ENCODE data around the gene C1QTNF8.
"Not testable (repeated sequence)": the region's sequence is repeated elsewhere in the genome, so short reads cannot be mapped to it uniquely, and the experiment has no call there.

C1QTNF8 gene

GRCh38 chr16:1089439-1089821 is 6.6 kb downstream of the C1QTNF8 start:
- Histone ChIP-seq H3K36me3 (ENCODE audit: insufficient read depth, low read length) (no peaks in the 10 kb centered on the region), H3K27ac (ENCODE audit: low read depth, low read length) (no peak overlapping the region), H3K4me1 (ENCODE audit: insufficient read depth, low read length) (no peaks in the 10 kb centered on the region), H3K27me3 (ENCODE audit: control insufficient read depth in 1 of 2, insufficient read depth in 2 of 2, low read length in 2 of 2) (peaks cover 9 to 54% of the 10 kb centered on the region in 2 donors), H3K4me3 (ENCODE audit: low read depth in 1 of 2, low read length in 2 of 2) (no peak overlapping the region), H3K9ac (ENCODE audit: low read length) (no peak overlapping the region), H3K9me3 (ENCODE audit: low read length) (peaks cover 8% of the 10 kb centered on the region)

GRCh38 chr16:1088295-1089170 is 7.5 kb downstream of the C1QTNF8 start:
- H3K4me3 ChIP-seq (ENCODE audit: low read depth in 1 of 2, low read length in 2 of 2): no peak overlapping the region
- H3K9me3 ChIP-seq (ENCODE audit: low read length): peaks cover 9% of the 10 kb centered on the region
- H3K36me3 ChIP-seq (ENCODE audit: insufficient read depth, low read length): no peaks in the 10 kb centered on the region
- H3K27ac ChIP-seq (ENCODE audit: low read depth, low read length): no peak overlapping the region
- H3K27me3 ChIP-seq (ENCODE audit: control insufficient read depth in 1 of 2, insufficient read depth in 2 of 2, low read length in 2 of 2): peaks cover 9 to 60% of the 10 kb centered on the region in 2 donors
- no peak overlapping the region for H3K9ac ChIP-seq (ENCODE audit: low read length)
- no peaks in the 10 kb centered on the region for H3K4me1 ChIP-seq (ENCODE audit: insufficient read depth, low read length)

GRCh38 chr16:1086443-1086842 is 9.6 kb downstream of the C1QTNF8 start:
- H3K27me3 ChIP-seq (ENCODE audit: control insufficient read depth in 1 of 2, insufficient read depth in 2 of 2, low read length in 2 of 2): peaks cover 9 to 73% of the 10 kb centered on the region in 2 donors
- not testable (repeated sequence) for H3K9me3 ChIP-seq (ENCODE audit: low read length)

GRCh38 chr16:1084971-1085370 is 11.1 kb downstream of the C1QTNF8 start:
- Histone ChIP-seq H3K9me3 (ENCODE audit: low read length) (peaks cover 9% of the 10 kb centered on the region), H3K36me3 (ENCODE audit: insufficient read depth, low read length) (no peaks in the 10 kb centered on the region), H3K9ac (ENCODE audit: low read length) (no peak overlapping the region), H3K4me1 (ENCODE audit: insufficient read depth, low read length) (no peaks in the 10 kb centered on the region), H3K4me3 (ENCODE audit: low read depth in 1 of 2, low read length in 2 of 2) (no peak overlapping the region), H3K27ac (ENCODE audit: low read depth, low read length) (no peak overlapping the region), H3K27me3 (ENCODE audit: control insufficient read depth in 1 of 2, insufficient read depth in 2 of 2, low read length in 2 of 2) (peaks cover 9 to 73% of the 10 kb centered on the region in 2 donors)

More at GRCh38 chr16:1086443-1086842, 9.6 kb downstream of the C1QTNF8 start:
- H3K9ac ChIP-seq (ENCODE audit: low read length); H3K27ac ChIP-seq (ENCODE audit: low read depth, low read length); H3K4me1 ChIP-seq (ENCODE audit: insufficient read depth, low read length); H3K4me3 ChIP-seq (ENCODE audit: low read depth in 1 of 2, low read length in 2 of 2); H3K36me3 ChIP-seq (ENCODE audit: insufficient read depth, low read length): not testable (repeated sequence)

- H3K4me1 ChIP-seq (ENCODE audit: insufficient read depth, low read length): no peaks in the 10 kb centered on the region
- H3K36me3 ChIP-seq (ENCODE audit: insufficient read depth, low read length): no peaks in the 10 kb centered on the region
- no peak overlapping the region for H3K27ac ChIP-seq (ENCODE audit: low read depth, low read length)
- H3K9me3 ChIP-seq (ENCODE audit: low read length): peaks cover 9% of the 10 kb centered on the region
- H3K9ac ChIP-seq (ENCODE audit: low read length): no peak overlapping the region
- H3K4me3 ChIP-seq (ENCODE audit: low read depth in 1 of 2, low read length in 2 of 2): no peak overlapping the region
- H3K27me3 ChIP-seq (ENCODE audit: control insufficient read depth in 1 of 2, insufficient read depth in 2 of 2, low read length in 2 of 2): peaks cover 4 to 71% of the 10 kb centered on the region in 2 donors
Observed at GRCh38 chr16:1082952-1083675, 12.9 kb downstream of the C1QTNF8 start.

GRCh38 chr16:1082266-1082951 is 13.6 kb downstream of the C1QTNF8 start:
- Histone ChIP-seq H3K36me3 (ENCODE audit: insufficient read depth, low read length) (no peaks in the 10 kb centered on the region), H3K27ac (ENCODE audit: low read depth, low read length) (no peak overlapping the region), H3K9ac (ENCODE audit: low read length) (no peak overlapping the region), H3K9me3 (ENCODE audit: low read length) (peaks cover 9% of the 10 kb centered on the region), H3K27me3 (ENCODE audit: control insufficient read depth in 1 of 2, insufficient read depth in 2 of 2, low read length in 2 of 2) (peaks cover 0 to 72% of the 10 kb centered on the region in 2 donors), H3K4me1 (ENCODE audit: insufficient read depth, low read length) (no peaks in the 10 kb centered on the region), H3K4me3 (ENCODE audit: low read depth in 1 of 2, low read length in 2 of 2) (no peak overlapping the region)

- H3K27ac ChIP-seq (ENCODE audit: low read depth, low read length): no peak overlapping the region
- H3K4me1 ChIP-seq (ENCODE audit: insufficient read depth, low read length): no peaks in the 10 kb centered on the region
- no peak overlapping the region for H3K4me3 ChIP-seq (ENCODE audit: low read depth in 1 of 2, low read length in 2 of 2)
- peaks cover 0 to 72% of the 10 kb centered on the region in 2 donors for H3K27me3 ChIP-seq (ENCODE audit: control insufficient read depth in 1 of 2, insufficient read depth in 2 of 2, low read length in 2 of 2)
- H3K9me3 ChIP-seq (ENCODE audit: low read length): peaks cover 9% of the 10 kb centered on the region
- no peaks in the 10 kb centered on the region for H3K36me3 ChIP-seq (ENCODE audit: insufficient read depth, low read length)
- no peak overlapping the region for H3K9ac ChIP-seq (ENCODE audit: low read length)
Observed at GRCh38 chr16:1081734-1082265, 14.2 kb downstream of the C1QTNF8 start.

- no peak overlapping the region for H3K4me3 ChIP-seq (ENCODE audit: low read depth in 1 of 2, low read length in 2 of 2)
- H3K27ac ChIP-seq (ENCODE audit: low read depth, low read length): no peak overlapping the region
Observed at GRCh38 chr16:1080801-1081733, 15.0 kb downstream of the C1QTNF8 start.

GRCh38 chr16:1079786-1080525 is 16.1 kb downstream of the C1QTNF8 start:
- peaks cover 5% of the 10 kb centered on the region for H3K9me3 ChIP-seq (ENCODE audit: low read length)
- H3K9ac ChIP-seq (ENCODE audit: low read length): no peak overlapping the region
- no peaks in the 10 kb centered on the region for H3K4me1 ChIP-seq (ENCODE audit: insufficient read depth, low read length)
- no peaks in the 10 kb centered on the region for H3K36me3 ChIP-seq (ENCODE audit: insufficient read depth, low read length)
- peaks cover 0 to 70% of the 10 kb centered on the region in 2 donors for H3K27me3 ChIP-seq (ENCODE audit: control insufficient read depth in 1 of 2, insufficient read depth in 2 of 2, low read length in 2 of 2)
- no peak overlapping the region for H3K27ac ChIP-seq (ENCODE audit: low read depth, low read length)
- no peak overlapping the region for H3K4me3 ChIP-seq (ENCODE audit: low read depth in 1 of 2, low read length in 2 of 2)

More at GRCh38 chr16:1080801-1081733, 15.0 kb downstream of the C1QTNF8 start:
- peaks cover 0 to 70% of the 10 kb centered on the region in 2 donors for H3K27me3 ChIP-seq (ENCODE audit: control insufficient read depth in 1 of 2, insufficient read depth in 2 of 2, low read length in 2 of 2)
- H3K9me3 ChIP-seq (ENCODE audit: low read length): peaks cover 9% of the 10 kb centered on the region
- no peak overlapping the region for H3K9ac ChIP-seq (ENCODE audit: low read length)
- no peaks in the 10 kb centered on the region for H3K4me1 ChIP-seq (ENCODE audit: insufficient read depth, low read length)
- H3K36me3 ChIP-seq (ENCODE audit: insufficient read depth, low read length): no peaks in the 10 kb centered on the region

GRCh38 chr16:1079341-1079740 is 16.7 kb downstream of the C1QTNF8 start:
- Histone ChIP-seq H3K4me3 (ENCODE audit: low read depth in 1 of 2, low read length in 2 of 2) (no peak overlapping the region), H3K9ac (ENCODE audit: low read length) (no peak overlapping the region), H3K9me3 (ENCODE audit: low read length) (no peaks in the 10 kb centered on the region), H3K27ac (ENCODE audit: low read depth, low read length) (no peak overlapping the region), H3K4me1 (ENCODE audit: insufficient read depth, low read length) (no peaks in the 10 kb centered on the region), H3K27me3 (ENCODE audit: control insufficient read depth in 1 of 2, insufficient read depth in 2 of 2, low read length in 2 of 2) (peaks cover 0 to 70% of the 10 kb centered on the region in 2 donors), H3K36me3 (ENCODE audit: insufficient read depth, low read length) (no peaks in the 10 kb centered on the region)

All from muscle layer of colon (tissue), 2 donors.